Esophagus muscularis mucosa (tissue), 4 donors: ENCODE data around the gene PPIF.

Experiments
- CTCF ChIP-seq, 3 experiments: fragments of 200-600 bp in 2 of 3; fragments of 450-650 bp in 1 of 3; sonication (generic) in 2 of 3; IDR thresholded peaks; one replicate each; pipeline ENCODE4 v1.5.1; 2017 to 2019; ENCODE audit warnings: antibody characterized with exemption in 3 of 3, mild to moderate bottlenecking in 2 of 3, moderate library complexity in 1 of 3
- EP300 ChIP-seq: sonication (generic); formaldehyde crosslinking; IDR thresholded peaks from one replicate; pipeline ENCODE4 v1.6.1; 2017; ENCODE audit warnings: antibody characterized with exemption
- POLR2A ChIP-seq: fragments of 450-650 bp; IDR thresholded peaks from one replicate; pipeline ENCODE4 v1.6.1; 2017; ENCODE audit warnings: antibody characterized with exemption, moderate library complexity, mild to moderate bottlenecking, low read depth

- TF ChIP-seq CTCF (IDR thresholded peaks at IDR 0.05) (no peak), EP300 (no peak), POLR2A (no peak)
Observed at GRCh38 chr10:79360499-79361342, 13.5 kb downstream of the PPIF start.
